IMR-90 (cell line): ENCODE measurements around the gene NEDD4L. TPM values are rescaled to one million over a fixed set of nuclear protein-coding genes. Genes with fewer than 3 reads are reported as not detected.

Source experiments
- ATAC-seq: fragments of 200-7000 bp; cut with Tn5 transposase; 2 replicates; pipeline ENCODE4 v1.9.1; 2020; ENCODE audit warnings: low read depth, mild to moderate bottlenecking, moderate library complexity
- BruUV-seq: library from RNA; stranded (reverse); fragments of 400-500 nt; replicated peaks from 2 replicates; lab custom pipeline; 2021; lab: Mats Ljungman, UMichigan
- CTCF ChIA-PET: fragments of 300-600 bp; formaldehyde crosslinking; extraction: SDS; loops from one replicate; lab custom pipeline; 2021; ENCODE audit warnings: antibody characterized with exemption; lab: Yijun Ruan, JAX
- POLR2A ChIA-PET: fragments of 300-600 bp; sonication (Branson Sonifier 250); formaldehyde crosslinking; loops from one replicate; lab custom pipeline; 2022; ENCODE audit warnings: antibody characterized with exemption; ENCODE audit not compliant: unreplicated experiment; lab: Charles Lee
- DNase-seq: peaks from one replicate; pipeline ENCODE4 v3.0.0; 2013
- H2AFZ ChIP-seq: replicated peaks from 2 replicates; pipeline ENCODE3; 2013; ENCODE audit warnings: low read length, mild to moderate bottlenecking; ENCODE audit not compliant: poor library complexity
- H2AK5ac ChIP-seq: 2 replicates; pipeline ENCODE4 v1.6.1; 2013; ENCODE audit warnings: low read depth, low read length, inconsistent platforms
- H2AK9ac ChIP-seq: replicated peaks from 2 replicates; pipeline ENCODE3; 2013; ENCODE audit warnings: mild to moderate bottlenecking, low read depth, low read length, moderate library complexity; ENCODE audit not compliant: poor library complexity
- H2BK120ac ChIP-seq: 2 replicates; pipeline ENCODE4 v1.6.1; 2013; ENCODE audit warnings: low read depth, low read length, inconsistent platforms
- H2BK15ac ChIP-seq: 3 replicates; pipeline ENCODE4 v1.6.1; 2013; ENCODE audit warnings: low read depth, low read length, inconsistent platforms
- H2BK20ac ChIP-seq: 2 replicates; pipeline ENCODE4 v1.6.1; 2013; ENCODE audit warnings: low read depth, mild to moderate bottlenecking, inconsistent platforms, low read length, moderate library complexity
- H2BK5ac ChIP-seq: 2 replicates; pipeline ENCODE4 v1.6.1; 2013; ENCODE audit warnings: mild to moderate bottlenecking, low read depth, low read length, inconsistent platforms; ENCODE audit not compliant: poor library complexity, severe bottlenecking
- H3K14ac ChIP-seq: replicated peaks from 2 replicates; pipeline ENCODE4 v1.6.1; 2013; ENCODE audit warnings: low read depth, low read length, inconsistent platforms
- H3K18ac ChIP-seq: 2 replicates; pipeline ENCODE4 v1.6.1; 2013; ENCODE audit warnings: low read depth, low read length, control low read depth
- H3K23ac ChIP-seq: 2 replicates; pipeline ENCODE4 v1.6.1; 2013; ENCODE audit warnings: low read depth, low read length, inconsistent platforms
- H3K27ac ChIP-seq: 2 replicates; pipeline ENCODE4 v1.5.1; 2013; ENCODE audit warnings: mild to moderate bottlenecking, control low read depth, low read length; ENCODE audit not compliant: insufficient read depth
- H3K27me3 ChIP-seq: 2 replicates; pipeline ENCODE4 v1.6.1; 2013; ENCODE audit warnings: low read length; ENCODE audit not compliant: control insufficient read depth, insufficient read depth
- H3K36me3 ChIP-seq: 2 replicates; pipeline ENCODE4 v1.6.1; 2013; ENCODE audit warnings: low read length, mixed read lengths; ENCODE audit not compliant: control insufficient read depth, insufficient read depth
- H3K4ac ChIP-seq: 2 replicates; pipeline ENCODE4 v1.6.1; 2013; ENCODE audit warnings: low read depth, low read length, inconsistent platforms
- H3K4me1 ChIP-seq: 2 replicates; pipeline ENCODE4 v1.6.1; 2013; ENCODE audit warnings: low read length, mixed read lengths; ENCODE audit not compliant: control insufficient read depth, insufficient read depth
- H3K4me2 ChIP-seq: 2 replicates; pipeline ENCODE4 v1.6.1; 2013; ENCODE audit warnings: low read depth, mild to moderate bottlenecking, control low read depth, low read length, moderate library complexity
- H3K4me3 ChIP-seq: 2 replicates; pipeline ENCODE4 v1.5.1; 2013; ENCODE audit warnings: low read depth, mild to moderate bottlenecking, control low read depth, low read length, moderate library complexity; ENCODE audit not compliant: insufficient read depth
- H3K56ac ChIP-seq: 2 replicates; pipeline ENCODE4 v1.6.1; 2013; ENCODE audit warnings: low read length, inconsistent platforms; ENCODE audit not compliant: insufficient read depth; ENCODE audit errors: extremely low read depth
- H3K79me1 ChIP-seq, 2 experiments: 2 replicates each; pipeline ENCODE4 v1.6.1; 2013; ENCODE audit warnings: low read length in 2 of 2, inconsistent platforms in 1 of 2, low read depth in 1 of 2
- H3K9ac ChIP-seq: 2 replicates; pipeline ENCODE4 v1.6.1; 2013; ENCODE audit warnings: low read depth, low read length, control low read depth
- H3K9me1 ChIP-seq: 2 replicates; pipeline ENCODE4 v1.6.1; 2013; ENCODE audit warnings: low read length, inconsistent platforms; ENCODE audit not compliant: insufficient read depth
- H3K9me3 ChIP-seq: 2 replicates; pipeline ENCODE4 v1.6.1; 2013; ENCODE audit warnings: low read length; ENCODE audit not compliant: control insufficient read depth, insufficient read depth
- H4K20me1 ChIP-seq: 2 replicates; pipeline ENCODE4 v1.6.1; 2013; ENCODE audit warnings: low read length, inconsistent platforms; ENCODE audit not compliant: insufficient read depth
- H4K5ac ChIP-seq: 2 replicates; pipeline ENCODE4 v1.6.1; 2013; ENCODE audit warnings: mild to moderate bottlenecking, low read depth, low read length, control low read depth
- H4K8ac ChIP-seq, 2 experiments: 2 replicates each; pipeline ENCODE4 v1.6.1; 2013; ENCODE audit warnings: low read depth in 2 of 2, low read length in 2 of 2, control low read depth in 1 of 2, inconsistent platforms in 1 of 2
- H4K91ac ChIP-seq: 2 replicates; pipeline ENCODE4 v1.6.1; 2013; ENCODE audit warnings: low read depth, low read length, inconsistent platforms; ENCODE audit not compliant: insufficient read depth
- CEBPB ChIP-seq: IDR thresholded peaks from 2 replicates; pipeline ENCODE4 v1.6.1; 2012; ENCODE audit warnings: low read depth, low read length, improper control_type of control experiment
- CHD1 ChIP-seq: IDR thresholded peaks from 2 replicates; pipeline ENCODE4 v1.6.1; 2012; ENCODE audit warnings: low read depth, low read length, improper control_type of control experiment
- FOS ChIP-seq: fragments of 150-350 bp; IDR thresholded peaks from 2 replicates; pipeline ENCODE4 v1.6.1; 2016; ENCODE audit warnings: low read depth, low read length
- MAZ ChIP-seq: IDR thresholded peaks from 2 replicates; pipeline ENCODE4 v1.6.1; 2012; ENCODE audit warnings: low read depth, mild to moderate bottlenecking, low read length, improper control_type of control experiment, moderate library complexity, borderline replicate concordance
- MXI1 ChIP-seq: IDR thresholded peaks from 2 replicates; pipeline ENCODE4 v1.6.1; 2012; ENCODE audit warnings: low read depth, mild to moderate bottlenecking, low read length, moderate library complexity, borderline replicate concordance
- POLR2A ChIP-seq: IDR thresholded peaks from 2 replicates; pipeline ENCODE4 v1.6.1; 2012; ENCODE audit warnings: mild to moderate bottlenecking, low read depth, low read length
- RAD21 ChIP-seq: IDR thresholded peaks from 2 replicates; pipeline ENCODE4 v1.6.1; 2012; ENCODE audit warnings: low read length, improper control_type of control experiment
- SMC3 ChIP-seq: fragments of 150-350 bp; IDR thresholded peaks from 2 replicates; pipeline ENCODE4 v1.6.1; 2016; ENCODE audit warnings: low read depth, mild to moderate bottlenecking, antibody characterized with exemption, low read length, moderate library complexity
- USF2 ChIP-seq: fragments of 150-350 bp; IDR thresholded peaks from 2 replicates; pipeline ENCODE4 v1.6.1; 2017; ENCODE audit warnings: mild to moderate bottlenecking, antibody characterized with exemption, low read length, low read depth
- WGBS, 2 experiments: methylation state at CpG; one replicate each; pipeline versions ENCODE4 v1.1.5 to v1.1.7; 2013; ENCODE audit warnings: missing lambda C conversion rate in 2 of 2; ENCODE audit not compliant: insufficient read length in 1 of 2; ENCODE audit errors: extremely low coverage in 2 of 2; 5-methylcytosine and 5-hydroxymethylcytosine counted together
- dilution Hi-C: fragments of 300-500 bp; cut with HindIII; formaldehyde crosslinking; loops from one replicate; pipeline ENCODE4 v1.14.3; 2018; ENCODE audit warnings: low sequenced_read_pairs; ENCODE audit not compliant: unreplicated experiment
- in situ Hi-C: fragments of 300-500 bp; cut with MboI; formaldehyde crosslinking; loops from 3 replicates; pipeline ENCODE4 v1.14.3; 2019; ENCODE audit warnings: low sequenced_read_pairs, inconsistent platforms, mixed read lengths
- intact Hi-C: fragments of 100-400 bp; cut with micrococcal nuclease; formaldehyde crosslinking; loops from 2 replicates; pipeline ENCODE4 v1.10.0; 2022
- polyA plus RNA-seq, 3 experiments: library from polyadenylated mRNA; depleted of rRNA; stranded (reverse); fragments of >200 nt; gene quantifications; 2 replicates each; pipeline ENCODE4 v1.2.3, GENCODE V29; 2012; ENCODE audit warnings: low replicate concordance in 1 of 3
- total RNA-seq: library from RNA; depleted of rRNA; stranded (reverse); fragments of >200 nt; gene quantifications from 2 replicates; pipeline ENCODE4 v1.2.3, GENCODE V29; 2012
- TF ChIP-seq, protein P1 (sequence below): fragments of 150-350 bp; IDR thresholded peaks from 2 replicates; pipeline ENCODE4 v1.6.1; 2016; ENCODE audit warnings: low read depth, mild to moderate bottlenecking, low read length, moderate library complexity, borderline replicate concordance

Gene NEDD4L
- total and polyA plus RNA-seq, 2 of the 4 experiments (the other 2 are of a cell fraction), result 10.0 to 10.9 TPM

DNA sequence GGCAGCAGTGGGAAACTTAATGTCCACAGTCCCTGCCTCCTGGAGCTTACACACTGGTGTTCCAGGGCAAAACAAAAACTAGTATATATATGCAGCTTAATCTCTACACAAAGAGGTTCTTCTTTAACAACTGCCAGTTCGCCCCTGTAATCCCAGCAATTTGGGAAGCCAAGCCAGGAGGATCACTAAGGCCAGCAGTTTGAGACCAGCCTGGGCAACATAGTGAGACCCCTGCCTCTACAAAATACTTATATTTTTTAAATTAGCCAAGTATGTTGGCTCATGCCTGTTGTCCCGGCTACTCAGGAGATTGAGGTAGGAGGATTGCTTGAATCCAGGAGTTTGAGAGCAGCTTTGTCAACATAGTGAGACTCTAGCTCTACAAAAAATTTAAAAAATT lies 17.2 kb upstream of the NEDD4L start:
- Histone ChIP-seq H3K9me1 (no peaks in the 10 kb centered on the region), H3K9me3 (no peaks in the 10 kb centered on the region), H2AK5ac (no peak overlapping the region), H3K4me1 (no peaks in the 10 kb centered on the region), H3K36me3 (no peaks in the 10 kb centered on the region), H2BK5ac (no peak overlapping the region), H3K4me3 (no peak overlapping the region), H4K8ac (no peak overlapping the region), H3K56ac (no peak overlapping the region), H2BK20ac (no peak overlapping the region), H2BK120ac (no peak overlapping the region), H2AK9ac (no peak overlapping the region), H3K18ac (no peak overlapping the region), H3K27me3 (peaks cover 30% of the 10 kb centered on the region), H3K4me2 (no peak overlapping the region), H4K20me1 (no peaks in the 10 kb centered on the region), H3K14ac (no peak overlapping the region), H3K9ac (no peak overlapping the region), H2AFZ (no peak overlapping the region), H4K91ac (no peak overlapping the region), H3K79me1 (no peaks in the 10 kb centered on the region), H3K23ac (no peak overlapping the region), H2BK15ac (no peak overlapping the region), H4K5ac (no peak overlapping the region), H3K4ac (no peak overlapping the region), H3K27ac (no peak overlapping the region)
- DNase-seq (no peak), ATAC-seq (no peak)
- POLR2A ChIA-PET, result no interaction called here
- intact Hi-C loops, result no loop called here
- BruUV-seq, result no TSS peak
- dilution Hi-C loops, result no loop called here
- WGBS, 2 experiments, result no CpG with 5 or more reads among the region's 2 CpGs
- CTCF ChIA-PET, result interaction anchor here (0.7 to 1.0 kb wide), 2 partner anchors 14 to 115 kb away, joined by 3 to 4 read pairs; no protein-coding TSS in a partner anchor
- in situ Hi-C loops, result no loop called here
- no peak for TF ChIP-seq CEBPB
- no peak for TF ChIP-seq USF2
- TF ChIP-seq POLR2A, result no peak
- TF ChIP-seq SMC3, result no peak
- no peak for TF ChIP-seq CHD1
- TF ChIP-seq RAD21, result no peak
- no peak for TF ChIP-seq MXI1
- TF ChIP-seq, protein P1, sequence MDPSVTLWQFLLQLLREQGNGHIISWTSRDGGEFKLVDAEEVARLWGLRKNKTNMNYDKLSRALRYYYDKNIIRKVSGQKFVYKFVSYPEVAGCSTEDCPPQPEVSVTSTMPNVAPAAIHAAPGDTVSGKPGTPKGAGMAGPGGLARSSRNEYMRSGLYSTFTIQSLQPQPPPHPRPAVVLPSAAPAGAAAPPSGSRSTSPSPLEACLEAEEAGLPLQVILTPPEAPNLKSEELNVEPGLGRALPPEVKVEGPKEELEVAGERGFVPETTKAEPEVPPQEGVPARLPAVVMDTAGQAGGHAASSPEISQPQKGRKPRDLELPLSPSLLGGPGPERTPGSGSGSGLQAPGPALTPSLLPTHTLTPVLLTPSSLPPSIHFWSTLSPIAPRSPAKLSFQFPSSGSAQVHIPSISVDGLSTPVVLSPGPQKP, result no peak
- TF ChIP-seq FOS, result no peak
- TF ChIP-seq MAZ, result no peak
